ENCODE data around the gene DPP10. TPM values are rescaled to one million over a fixed set of nuclear protein-coding genes. Genes with fewer than 3 reads are reported as not detected.

DPP10 gene
- total RNA-seq, 2 experiments from 2014 or later = not detected

GRCh38 chr2:115214050-115214449, 771.6 kb downstream of the DPP10 start:
- ATAC-seq = no peak
- Mint-ChIP-seq H3K4me1 (no peaks in the 10 kb centered on the region), H3K27ac (no peak overlapping the region), H3K36me3 (no peaks in the 10 kb centered on the region), H3K27me3 (no peaks in the 10 kb centered on the region), H3K9me3 (ENCODE audit: low read depth) (peaks cover 9% of the 10 kb centered on the region), H3K4me3 (no peak overlapping the region)
- DNase-seq = no peak
- CTCF ChIA-PET = no interaction called here

- ATAC-seq (no peak), DNase-seq (no peak)
- Mint-ChIP-seq H3K4me1 (no peaks in the 10 kb centered on the region), H3K4me3 (no peak overlapping the region), H3K27me3 (no peaks in the 10 kb centered on the region), H3K36me3 (no peaks in the 10 kb centered on the region), H3K9me3 (ENCODE audit: low read depth) (peaks cover 8% of the 10 kb centered on the region), H3K27ac (no peak overlapping the region)
- CTCF ChIA-PET = no interaction called here
Observed at GRCh38 chr2:115219296-115219695, 776.9 kb downstream of the DPP10 start.

- no peaks in the 10 kb centered on the region for H3K36me3 Mint-ChIP-seq
- H3K9me3 Mint-ChIP-seq (ENCODE audit: low read depth) = peaks cover 9% of the 10 kb centered on the region
- H3K27ac Mint-ChIP-seq = no peak overlapping the region
- no peak overlapping the region for H3K4me3 Mint-ChIP-seq
- CTCF ChIA-PET = no interaction called here
- H3K4me1 Mint-ChIP-seq = no peaks in the 10 kb centered on the region
- ATAC-seq = no peak
- DNase-seq = no peak
- no peaks in the 10 kb centered on the region for H3K27me3 Mint-ChIP-seq
Observed at GRCh38 chr2:115234186-115234585, 791.7 kb downstream of the DPP10 start.

- H3K27ac Mint-ChIP-seq = no peak overlapping the region
- no peak overlapping the region for H3K4me3 Mint-ChIP-seq
- H3K9me3 Mint-ChIP-seq (ENCODE audit: low read depth) = peaks cover 10% of the 10 kb centered on the region
- DNase-seq = no peak
- no peaks in the 10 kb centered on the region for H3K27me3 Mint-ChIP-seq
- CTCF ChIA-PET = no interaction called here
- H3K36me3 Mint-ChIP-seq = no peaks in the 10 kb centered on the region
- no peaks in the 10 kb centered on the region for H3K4me1 Mint-ChIP-seq
- no peak for ATAC-seq
Observed at GRCh38 chr2:115234737-115235136, 792.3 kb downstream of the DPP10 start.

- Mint-ChIP-seq H3K4me3 (no peak overlapping the region), H3K36me3 (no peaks in the 10 kb centered on the region), H3K27me3 (no peaks in the 10 kb centered on the region), H3K9me3 (ENCODE audit: low read depth) (peaks cover 7% of the 10 kb centered on the region), H3K4me1 (no peaks in the 10 kb centered on the region), H3K27ac (no peak overlapping the region)
- CTCF ChIA-PET = no interaction called here
- ATAC-seq = no peak
- DNase-seq = no peak
Observed at GRCh38 chr2:115248066-115248465, 805.6 kb downstream of the DPP10 start.

- ATAC-seq (no peak), DNase-seq (no peak)
- no peaks in the 10 kb centered on the region for H3K27me3 Mint-ChIP-seq
- peaks cover 3% of the 10 kb centered on the region for H3K9me3 Mint-ChIP-seq (ENCODE audit: low read depth)
- no peak overlapping the region for H3K27ac Mint-ChIP-seq
- no peak overlapping the region for H3K4me3 Mint-ChIP-seq
- H3K4me1 Mint-ChIP-seq = no peaks in the 10 kb centered on the region
- CTCF ChIA-PET = no interaction called here
- no peaks in the 10 kb centered on the region for H3K36me3 Mint-ChIP-seq
Observed at GRCh38 chr2:115277366-115277765, 834.9 kb downstream of the DPP10 start.

- DNase-seq (no peak), ATAC-seq (no peak)
- no peak overlapping the region for H3K4me3 Mint-ChIP-seq
- no peaks in the 10 kb centered on the region for H3K36me3 Mint-ChIP-seq
- no peaks in the 10 kb centered on the region for H3K27me3 Mint-ChIP-seq
- H3K27ac Mint-ChIP-seq = no peak overlapping the region
- CTCF ChIA-PET = no interaction called here
- H3K9me3 Mint-ChIP-seq (ENCODE audit: low read depth) = peaks cover 2% of the 10 kb centered on the region
- no peaks in the 10 kb centered on the region for H3K4me1 Mint-ChIP-seq
Observed at GRCh38 chr2:115285416-115285815, 843.0 kb downstream of the DPP10 start.

- DNase-seq (no peak), ATAC-seq (no peak)
- Mint-ChIP-seq H3K27me3 (no peaks in the 10 kb centered on the region), H3K9me3 (ENCODE audit: low read depth) (peaks cover 2% of the 10 kb centered on the region), H3K27ac (no peak overlapping the region), H3K36me3 (no peaks in the 10 kb centered on the region), H3K4me3 (no peak overlapping the region), H3K4me1 (no peaks in the 10 kb centered on the region)
- CTCF ChIA-PET = interaction anchor here (1.2 kb wide), 1 partner anchor 9 kb away, joined by 3 read pairs; no protein-coding TSS in a partner anchor
Observed at GRCh38 chr2:115290478-115290877, 848.0 kb downstream of the DPP10 start.

- Mint-ChIP-seq H3K27ac (no peak overlapping the region), H3K9me3 (ENCODE audit: low read depth) (peaks cover 2% of the 10 kb centered on the region), H3K36me3 (no peaks in the 10 kb centered on the region), H3K27me3 (no peaks in the 10 kb centered on the region), H3K4me3 (no peak overlapping the region), H3K4me1 (no peaks in the 10 kb centered on the region)
- no peak for ATAC-seq
- no peak for DNase-seq
- CTCF ChIA-PET = no interaction called here
Observed at GRCh38 chr2:115292742-115293141, 850.3 kb downstream of the DPP10 start.

- Mint-ChIP-seq H3K4me1 (no peaks in the 10 kb centered on the region), H3K36me3 (no peaks in the 10 kb centered on the region), H3K27me3 (no peaks in the 10 kb centered on the region), H3K4me3 (no peak overlapping the region), H3K27ac (no peak overlapping the region), H3K9me3 (ENCODE audit: low read depth) (peaks cover 2% of the 10 kb centered on the region)
- CTCF ChIA-PET = no interaction called here
- no peak for ATAC-seq
- no peak for DNase-seq
Observed at GRCh38 chr2:115294999-115295398, 852.6 kb downstream of the DPP10 start.

GRCh38 chr2:115297056-115297455, 854.6 kb downstream of the DPP10 start:
- CTCF ChIA-PET = no interaction called here

GRCh38 chr2:115299199-115299598, 856.8 kb downstream of the DPP10 start:
- Mint-ChIP-seq H3K4me1 (no peaks in the 10 kb centered on the region), H3K4me3 (no peak overlapping the region), H3K36me3 (no peaks in the 10 kb centered on the region), H3K27me3 (no peaks in the 10 kb centered on the region), H3K9me3 (ENCODE audit: low read depth) (peaks cover 9% of the 10 kb centered on the region), H3K27ac (no peak overlapping the region)
- DNase-seq = no peak
- CTCF ChIA-PET = no interaction called here
- ATAC-seq = no peak

More at GRCh38 chr2:115297056-115297455, 854.6 kb downstream of the DPP10 start:
- Mint-ChIP-seq H3K36me3 (no peaks in the 10 kb centered on the region), H3K4me1 (no peaks in the 10 kb centered on the region), H3K27me3 (no peaks in the 10 kb centered on the region), H3K9me3 (ENCODE audit: low read depth) (peaks cover 9% of the 10 kb centered on the region), H3K4me3 (no peak overlapping the region), H3K27ac (no peak overlapping the region)
- ATAC-seq (no peak), DNase-seq (no peak)

GRCh38 chr2:115305712-115306111, 863.3 kb downstream of the DPP10 start:
- Mint-ChIP-seq H3K27ac (no peak overlapping the region), H3K36me3 (no peaks in the 10 kb centered on the region), H3K4me1 (no peaks in the 10 kb centered on the region), H3K9me3 (ENCODE audit: low read depth) (peaks cover 16% of the 10 kb centered on the region), H3K4me3 (no peak overlapping the region), H3K27me3 (no peaks in the 10 kb centered on the region)
- DNase-seq = no peak
- CTCF ChIA-PET = no interaction called here
- ATAC-seq = no peak

GRCh38 chr2:115314119-115314518, 871.7 kb downstream of the DPP10 start:
- CTCF ChIA-PET = no interaction called here
- no peaks in the 10 kb centered on the region for H3K4me1 Mint-ChIP-seq
- no peak for ATAC-seq

GRCh38 chr2:115327061-115327460, 884.6 kb downstream of the DPP10 start:
- CTCF ChIA-PET = no interaction called here
- Mint-ChIP-seq H3K9me3 (ENCODE audit: low read depth) (peaks cover 8% of the 10 kb centered on the region), H3K4me3 (no peak overlapping the region), H3K27me3 (no peaks in the 10 kb centered on the region), H3K27ac (no peak overlapping the region), H3K36me3 (no peaks in the 10 kb centered on the region), H3K4me1 (no peaks in the 10 kb centered on the region)
- no peak for ATAC-seq
- no peak for DNase-seq

More at GRCh38 chr2:115314119-115314518, 871.7 kb downstream of the DPP10 start:
- no peak for DNase-seq
- Mint-ChIP-seq H3K4me3 (no peak overlapping the region), H3K27me3 (no peaks in the 10 kb centered on the region), H3K9me3 (ENCODE audit: low read depth) (peaks cover 4% of the 10 kb centered on the region), H3K36me3 (no peaks in the 10 kb centered on the region), H3K27ac (no peak overlapping the region)
